Trophoblast cell (in vitro differentiated cells and primary cell): ENCODE data around the gene PHPT1.

Source experiments
- DNase-seq, 2 donors: peaks; one replicate each; pipeline ENCODE4 v3.0.0-alpha.2; 2016
- H2AFZ ChIP-seq: 2 replicates; pipeline ENCODE4 v1.6.1; 2013; ENCODE audit warnings: low read length, moderate library complexity, mild to moderate bottlenecking; ENCODE audit not compliant: insufficient read depth, poor library complexity
- H2AK5ac ChIP-seq: 2 replicates; pipeline ENCODE4 v1.6.1; 2013; ENCODE audit warnings: mild to moderate bottlenecking, low read length
- H2BK120ac ChIP-seq: 2 replicates; pipeline ENCODE4 v1.6.1; 2013; ENCODE audit warnings: low read length, mild to moderate bottlenecking, moderate library complexity; ENCODE audit not compliant: insufficient read depth, poor library complexity
- H2BK12ac ChIP-seq: 2 replicates; pipeline ENCODE4 v1.6.1; 2013; ENCODE audit warnings: mild to moderate bottlenecking, low read length, moderate library complexity
- H2BK5ac ChIP-seq: 2 replicates; pipeline ENCODE4 v1.6.1; 2013; ENCODE audit warnings: low read length, low read depth, moderate library complexity, mild to moderate bottlenecking; ENCODE audit not compliant: poor library complexity
- H3K14ac ChIP-seq: 2 replicates; pipeline ENCODE4 v1.6.1; 2013; ENCODE audit warnings: mild to moderate bottlenecking, low read length
- H3K18ac ChIP-seq: 2 replicates; pipeline ENCODE4 v1.6.1; 2013; ENCODE audit warnings: mild to moderate bottlenecking, low read length
- H3K23ac ChIP-seq: 2 replicates; pipeline ENCODE4 v1.6.1; 2013; ENCODE audit warnings: low read length
- H3K27ac ChIP-seq: 2 replicates; pipeline ENCODE4 v1.5.1; 2013; ENCODE audit warnings: low read depth, mild to moderate bottlenecking, inconsistent platforms, low read length, moderate library complexity
- H3K27me3 ChIP-seq: 2 replicates; pipeline ENCODE4 v1.6.1; 2013; ENCODE audit warnings: inconsistent platforms, mild to moderate bottlenecking, low read length, moderate library complexity; ENCODE audit not compliant: insufficient read depth
- H3K36me3 ChIP-seq, 2 experiments: 1 replicate in 1 of 2; 2 replicates in 1 of 2; pipeline ENCODE4 v1.6.1; 2013; ENCODE audit warnings: low read length in 2 of 2, mild to moderate bottlenecking in 2 of 2, moderate library complexity in 1 of 2; ENCODE audit not compliant: insufficient read depth in 2 of 2, control insufficient read depth in 1 of 2
- H3K4ac ChIP-seq: 2 replicates; pipeline ENCODE4 v1.6.1; 2013; ENCODE audit warnings: low read depth, mild to moderate bottlenecking, low read length, moderate library complexity
- H3K4me1 ChIP-seq, 2 experiments: 1 replicate in 1 of 2; 2 replicates in 1 of 2; pipeline ENCODE4 v1.6.1; 2013; ENCODE audit warnings: low read length in 2 of 2, mild to moderate bottlenecking in 2 of 2, moderate library complexity in 1 of 2; ENCODE audit not compliant: insufficient read depth in 2 of 2, control insufficient read depth in 1 of 2
- H3K4me2 ChIP-seq: 2 replicates; pipeline ENCODE4 v1.6.1; 2013; ENCODE audit warnings: inconsistent platforms, mild to moderate bottlenecking, low read length, moderate library complexity
- H3K4me3 ChIP-seq: 2 replicates; pipeline ENCODE4 v1.5.1; 2013; ENCODE audit warnings: mild to moderate bottlenecking, low read depth, low read length, inconsistent platforms
- H3K79me1 ChIP-seq: one replicate; pipeline ENCODE4 v1.6.1; 2013; ENCODE audit warnings: low read length
- H3K79me2 ChIP-seq: 2 replicates; pipeline ENCODE4 v1.6.1; 2013; ENCODE audit warnings: low read length, mild to moderate bottlenecking; ENCODE audit not compliant: control insufficient read depth, insufficient read depth, poor library complexity
- H3K9ac ChIP-seq: 2 replicates; pipeline ENCODE4 v1.6.1; 2013; ENCODE audit warnings: mild to moderate bottlenecking, low read length
- H3K9me3 ChIP-seq: 2 replicates; pipeline ENCODE4 v1.6.1; 2013; ENCODE audit warnings: low read depth, mild to moderate bottlenecking, control low read depth, inconsistent platforms, low read length; ENCODE audit not compliant: insufficient read depth
- H4K12ac ChIP-seq: 2 replicates; pipeline ENCODE4 v1.6.1; 2013; ENCODE audit warnings: low read depth, mild to moderate bottlenecking, low read length, moderate library complexity
- H4K8ac ChIP-seq: 2 replicates; pipeline ENCODE4 v1.6.1; 2013; ENCODE audit warnings: low read depth, mild to moderate bottlenecking, low read length, moderate library complexity
- H4K91ac ChIP-seq: one replicate; pipeline ENCODE4 v1.6.1; 2013; ENCODE audit warnings: low read depth, mild to moderate bottlenecking, low read length, moderate library complexity
- WGBS: extraction: QIAGEN DNeasy Blood & Tissue Kit; methylation state at CpG from one replicate; pipeline ENCODE4 v1.1.7; 2013; ENCODE audit warnings: missing lambda C conversion rate; ENCODE audit not compliant: insufficient read length, insufficient coverage; ENCODE audit errors: extremely low coverage; 5-methylcytosine and 5-hydroxymethylcytosine counted together

PHPT1 gene

GRCh38 chr9:136860933-136861873 is 12.0 kb downstream of the PHPT1 start:
- Histone ChIP-seq H3K27ac (no peak overlapping the region), H4K12ac (no peak overlapping the region), H2BK12ac (no peak overlapping the region), H4K91ac (no peak overlapping the region), H3K4me2 (no peak overlapping the region), H3K36me3 (peaks cover 55 to 63% of the 10 kb centered on the region in 2 experiments), H3K9me3 (no peaks in the 10 kb centered on the region), H2BK120ac (no peak overlapping the region), H3K79me1 (peaks cover 3% of the 10 kb centered on the region), H4K8ac (no peak overlapping the region), H3K4me1 (peaks cover 6 to 12% of the 10 kb centered on the region in 2 experiments), H2BK5ac (no peak overlapping the region), H2AK5ac (no peak overlapping the region), H3K23ac (no peak overlapping the region), H3K14ac (no peak overlapping the region), H3K4me3 (no peak overlapping the region), H3K18ac (no peak overlapping the region), H3K9ac (no peak overlapping the region), H3K4ac (no peak overlapping the region), H3K79me2 (peaks cover 10% of the 10 kb centered on the region), H2AFZ (no peak overlapping the region), H3K27me3 (no peaks in the 10 kb centered on the region)
- no peak for DNase-seq
- WGBS = no CpG with 5 or more reads among the region's 22 CpGs

- H4K8ac ChIP-seq = no peak overlapping the region
- no peak overlapping the region for H3K23ac ChIP-seq
- no CpG with 5 or more reads among the region's 26 CpGs for whole genome bisulfite sequencing
- no peak overlapping the region for H3K14ac ChIP-seq
- H3K9me3 ChIP-seq = no peaks in the 10 kb centered on the region
- H2AK5ac ChIP-seq = no peak overlapping the region
- H3K4me3 ChIP-seq = peak overlapping the region; percentile 37
- H4K91ac ChIP-seq = no peak overlapping the region
- H3K79me2 ChIP-seq = peaks cover 10% of the 10 kb centered on the region
- H3K9ac ChIP-seq = no peak overlapping the region
- no peak overlapping the region for H2BK5ac ChIP-seq
- H3K27me3 ChIP-seq = no peaks in the 10 kb centered on the region
- H3K4ac ChIP-seq = no peak overlapping the region
- no peak overlapping the region for H3K18ac ChIP-seq
- H3K79me1 ChIP-seq = peaks cover 4% of the 10 kb centered on the region
- DNase-seq = no peak
- no peak overlapping the region for H2BK120ac ChIP-seq
- H3K4me2 ChIP-seq = no peak overlapping the region
- H3K27ac ChIP-seq = no peak overlapping the region
- peaks cover 6 to 12% of the 10 kb centered on the region in 2 experiments for H3K4me1 ChIP-seq
- no peak overlapping the region for H4K12ac ChIP-seq
- H2BK12ac ChIP-seq = no peak overlapping the region
- peaks cover 55 to 63% of the 10 kb centered on the region in 2 experiments for H3K36me3 ChIP-seq
- no peak overlapping the region for H2AFZ ChIP-seq
Observed at GRCh38 chr9:136861874-136862457, 12.8 kb downstream of the PHPT1 start.

- Histone ChIP-seq H3K27ac (no peak overlapping the region), H3K79me2 (peaks cover 10% of the 10 kb centered on the region), H2BK5ac (no peak overlapping the region), H3K4me1 (peaks cover 6 to 7% of the 10 kb centered on the region in 2 experiments), H3K4me3 (no peak overlapping the region), H3K4ac (no peak overlapping the region), H2AK5ac (no peak overlapping the region), H3K27me3 (no peaks in the 10 kb centered on the region), H3K18ac (no peak overlapping the region), H2BK120ac (no peak overlapping the region), H2BK12ac (no peak overlapping the region), H4K12ac (no peak overlapping the region), H3K14ac (no peak overlapping the region), H4K8ac (no peak overlapping the region), H3K9ac (no peak overlapping the region), H3K23ac (no peak overlapping the region), H2AFZ (no peak overlapping the region), H3K4me2 (no peak overlapping the region), H4K91ac (no peak overlapping the region), H3K79me1 (peaks cover 4% of the 10 kb centered on the region), H3K36me3 (peaks cover 55 to 63% of the 10 kb centered on the region in 2 experiments), H3K9me3 (peaks cover 6% of the 10 kb centered on the region)
- no peak for DNase-seq
- no CpG with 5 or more reads among the region's 31 CpGs for WGBS
Observed at GRCh38 chr9:136862849-136863622, 13.8 kb downstream of the PHPT1 start.

GRCh38 chr9:136863623-136864273 is 14.5 kb downstream of the PHPT1 start:
- Histone ChIP-seq H2BK120ac (no peak overlapping the region), H3K27ac (no peak overlapping the region), H2AK5ac (no peak overlapping the region), H3K4me1 (peaks cover 6 to 7% of the 10 kb centered on the region in 2 experiments), H3K9ac (no peak overlapping the region), H4K12ac (no peak overlapping the region), H4K91ac (no peak overlapping the region), H3K27me3 (no peaks in the 10 kb centered on the region), H3K4me3 (no peak overlapping the region), H3K79me2 (peaks cover 10% of the 10 kb centered on the region), H2BK12ac (no peak overlapping the region), H3K4ac (no peak overlapping the region), H3K4me2 (no peak overlapping the region), H4K8ac (no peak overlapping the region), H3K18ac (no peak overlapping the region), H3K14ac (no peak overlapping the region), H3K9me3 (peaks cover 10% of the 10 kb centered on the region), H3K36me3 (peaks cover 48 to 56% of the 10 kb centered on the region in 2 experiments), H3K79me1 (peaks cover 4% of the 10 kb centered on the region), H3K23ac (no peak overlapping the region), H2AFZ (no peak overlapping the region), H2BK5ac (no peak overlapping the region)
- DNase-seq = no peak
- no CpG with 5 or more reads among the region's 12 CpGs for WGBS
